Omental fat pad (tissue), 4 donors: ENCODE results near the gene AKR1D1. TPM values are rescaled to one million over a fixed set of nuclear protein-coding genes. Genes with fewer than 3 reads are reported as not detected.

Source experiments
- ATAC-seq: fragments of 150-250 bp; one replicate; pipeline ENCODE4 v1.9.1; 2016; ENCODE audit warnings: mild to moderate bottlenecking, moderate library complexity; ENCODE audit not compliant: low FRiP score
- DNase-seq: peaks from one replicate; pipeline ENCODE4 v3.0.0-alpha.2; 2019; ENCODE audit warnings: low spot score
- total RNA-seq, 4 donors: library from RNA; depleted of rRNA; stranded (reverse); fragments of >200 nt; gene quantifications; one replicate each; pipeline ENCODE4 v1.1.0, GENCODE V29; 2016
- TF ChIP-seq, protein P1 (sequence below), 3 donors: fragments of 450-650 bp; IDR thresholded peaks; one replicate each; pipeline ENCODE4 v1.5.1; 2016 to 2017; ENCODE audit warnings: antibody characterized with exemption in 3 of 3, mild to moderate bottlenecking in 3 of 3, moderate library complexity in 2 of 3

The AKR1D1 gene
- total RNA-seq, 4 donors from 2014 or later: not detected

DNA sequence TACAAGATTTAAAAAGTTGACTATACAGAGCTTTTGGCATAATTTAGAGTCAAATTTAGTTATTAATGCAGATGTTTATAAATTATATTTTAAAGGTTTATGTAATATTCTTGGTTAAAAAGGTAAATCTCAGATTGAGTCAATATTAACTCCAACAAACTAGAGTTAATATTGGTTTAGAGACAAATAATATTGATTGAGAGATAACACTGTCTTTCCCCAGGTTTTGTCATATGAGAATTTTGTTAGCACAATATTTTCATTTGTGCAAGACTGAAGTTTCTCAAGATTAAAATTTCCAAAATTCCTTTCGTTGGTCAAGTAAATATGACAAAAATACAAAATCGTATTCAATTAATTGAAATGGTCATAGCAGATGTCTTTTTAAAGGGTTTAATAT, 12.9 kb upstream of the AKR1D1 start:
- no peak for ATAC-seq
- TF ChIP-seq, protein P1, sequence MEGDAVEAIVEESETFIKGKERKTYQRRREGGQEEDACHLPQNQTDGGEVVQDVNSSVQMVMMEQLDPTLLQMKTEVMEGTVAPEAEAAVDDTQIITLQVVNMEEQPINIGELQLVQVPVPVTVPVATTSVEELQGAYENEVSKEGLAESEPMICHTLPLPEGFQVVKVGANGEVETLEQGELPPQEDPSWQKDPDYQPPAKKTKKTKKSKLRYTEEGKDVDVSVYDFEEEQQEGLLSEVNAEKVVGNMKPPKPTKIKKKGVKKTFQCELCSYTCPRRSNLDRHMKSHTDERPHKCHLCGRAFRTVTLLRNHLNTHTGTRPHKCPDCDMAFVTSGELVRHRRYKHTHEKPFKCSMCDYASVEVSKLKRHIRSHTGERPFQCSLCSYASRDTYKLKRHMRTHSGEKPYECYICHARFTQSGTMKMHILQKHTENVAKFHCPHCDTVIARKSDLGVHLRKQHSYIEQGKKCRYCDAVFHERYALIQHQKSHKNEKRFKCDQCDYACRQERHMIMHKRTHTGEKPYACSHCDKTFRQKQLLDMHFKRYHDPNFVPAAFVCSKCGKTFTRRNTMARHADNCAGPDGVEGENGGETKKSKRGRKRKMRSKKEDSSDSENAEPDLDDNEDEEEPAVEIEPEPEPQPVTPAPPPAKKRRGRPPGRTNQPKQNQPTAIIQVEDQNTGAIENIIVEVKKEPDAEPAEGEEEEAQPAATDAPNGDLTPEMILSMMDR (IDR thresholded peaks at IDR 0.05): no peak
- DNase-seq: no peak

- DNase-seq: no peak
- ATAC-seq: no peak
- TF ChIP-seq, protein P1 (IDR thresholded peaks at IDR 0.05): no peak
Observed at GRCh38 chr7:138064856-138065357, 11.4 kb upstream of the AKR1D1 start.

DNA sequence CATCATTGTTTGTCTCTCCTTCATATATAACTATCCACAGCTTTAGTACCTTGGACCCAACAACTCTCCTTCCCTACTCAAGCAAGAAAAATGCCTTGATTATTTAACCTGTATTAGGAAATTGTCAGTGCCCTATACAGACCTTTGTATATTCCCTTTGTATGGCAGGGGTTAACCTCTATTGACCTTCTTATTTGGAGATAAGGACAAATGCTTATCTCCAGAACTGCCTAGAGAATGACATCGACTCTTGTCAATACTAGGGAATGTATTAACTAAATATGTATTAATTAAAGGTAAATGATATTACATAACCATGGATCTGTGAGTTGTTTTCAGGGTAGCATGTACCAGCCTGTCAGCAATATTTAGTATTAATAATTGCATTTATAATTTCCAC, 10.4 kb upstream of the AKR1D1 start:
- DNase-seq: no peak
- no peak for ATAC-seq
- TF ChIP-seq, protein P1 (IDR thresholded peaks at IDR 0.05): no peak

DNA sequence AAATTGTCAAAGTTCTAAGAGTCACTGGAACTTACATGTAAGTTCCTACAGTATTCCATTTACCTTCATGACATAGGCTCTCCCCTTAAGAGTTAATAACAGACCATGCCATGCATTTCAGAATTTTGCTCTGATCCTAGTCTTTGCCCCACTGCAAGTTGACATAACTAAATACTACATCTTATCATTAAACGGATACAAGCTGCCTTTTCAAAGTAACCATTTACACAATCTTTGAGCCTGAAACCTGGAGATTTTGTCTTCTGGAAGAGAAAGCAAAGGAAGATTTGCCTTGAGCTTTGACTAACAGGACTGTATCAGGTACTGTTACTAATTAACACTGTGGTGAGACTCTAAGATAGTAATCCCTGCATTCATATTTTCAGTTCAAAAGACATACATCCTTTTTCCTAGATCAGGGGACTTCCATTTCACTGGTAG, 9.3 kb upstream of the AKR1D1 start:
- TF ChIP-seq, protein P1 (IDR thresholded peaks at IDR 0.05): no peak

GRCh38 chr7:138067774-138068173, 8.5 kb upstream of the AKR1D1 start:
- ATAC-seq: no peak
- TF ChIP-seq, protein P1 (IDR thresholded peaks at IDR 0.05): no peak
- DNase-seq: no peak

More for the DNA sequence above, 9.3 kb upstream of the AKR1D1 start:
- DNase-seq: no peak
- no peak for ATAC-seq

DNA sequence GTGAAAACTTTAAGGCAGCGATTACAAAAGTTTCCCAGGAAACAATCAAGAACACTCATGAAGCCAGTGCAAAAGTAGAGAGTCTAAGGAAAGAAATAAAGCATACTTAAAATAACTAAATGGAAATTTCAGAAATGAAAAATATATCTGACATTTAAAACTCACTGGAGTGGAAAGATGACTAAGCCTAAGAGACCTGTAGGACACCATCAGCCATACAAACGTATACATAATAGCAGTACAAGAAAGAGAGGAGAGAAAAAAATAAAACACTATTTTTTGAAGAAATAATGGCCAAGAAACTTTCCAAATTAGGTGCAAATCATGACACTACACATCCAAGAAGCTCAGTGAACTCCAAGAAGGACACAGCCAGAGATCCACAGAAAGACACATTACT, 5.4 kb upstream of the AKR1D1 start:
- ATAC-seq: no peak
- DNase-seq: no peak
- TF ChIP-seq, protein P1 (IDR thresholded peaks at IDR 0.05): no peak

GRCh38 chr7:138072726-138073125, 3.5 kb upstream of the AKR1D1 start:
- ATAC-seq: no peak
- no peak for DNase-seq
- TF ChIP-seq, protein P1 (IDR thresholded peaks at IDR 0.05): no peak
